Measurements from ENCODE around the gene CAMSAP3.

Gene CAMSAP3

GRCh38 chr19:7644550-7644877 lies 48.9 kb downstream of the CAMSAP3 start:
- DNase-seq (ENCODE audit: low read depth in 2 of 2, low spot score in 1 of 2): no peak

- DNase-seq (ENCODE audit: low read depth in 2 of 2, low spot score in 1 of 2): no peak
These were observed 49.5 kb downstream of the CAMSAP3 start for GRCh38 chr19:7645163-7645562.

- DNase-seq (ENCODE audit: low read depth in 2 of 2, low spot score in 1 of 2): no peak
These were observed 50.2 kb downstream of the CAMSAP3 start for GRCh38 chr19:7645656-7646425.

- no peak for DNase-seq (ENCODE audit: low read depth in 2 of 2, low spot score in 1 of 2)
These were observed 50.7 kb downstream of the CAMSAP3 start for GRCh38 chr19:7646426-7646700.

- DNase-seq (ENCODE audit: low read depth in 2 of 2, low spot score in 1 of 2): no peak
These were observed 51.5 kb downstream of the CAMSAP3 start for GRCh38 chr19:7647156-7647555.

GRCh38 chr19:7648265-7649014 lies 52.8 kb downstream of the CAMSAP3 start:
- DNase-seq (ENCODE audit: low read depth in 2 of 2, low spot score in 1 of 2): no peak

GRCh38 chr19:7650148-7650547 lies 54.5 kb downstream of the CAMSAP3 start:
- no peak for DNase-seq (ENCODE audit: low read depth in 2 of 2, low spot score in 1 of 2)

GRCh38 chr19:7652061-7652641 lies 56.5 kb downstream of the CAMSAP3 start:
- peak; percentile 71 to 77 for DNase-seq (ENCODE audit: low read depth in 2 of 2, low spot score in 1 of 2)

GRCh38 chr19:7654401-7654800 lies 58.7 kb downstream of the CAMSAP3 start:
- DNase-seq (ENCODE audit: low read depth in 2 of 2, low spot score in 1 of 2): no peak

GRCh38 chr19:7655581-7655980 lies 59.9 kb downstream of the CAMSAP3 start:
- DNase-seq (ENCODE audit: low read depth in 2 of 2, low spot score in 1 of 2): no peak

GRCh38 chr19:7657131-7657751 lies 61.6 kb downstream of the CAMSAP3 start:
- no peak for DNase-seq (ENCODE audit: low read depth in 2 of 2, low spot score in 1 of 2)

GRCh38 chr19:7658219-7658686 lies 62.6 kb downstream of the CAMSAP3 start:
- no peak for DNase-seq (ENCODE audit: low read depth in 2 of 2, low spot score in 1 of 2)

- DNase-seq (ENCODE audit: low read depth in 2 of 2, low spot score in 1 of 2): no peak
These were observed 66.3 kb downstream of the CAMSAP3 start for GRCh38 chr19:7661744-7662538.

GRCh38 chr19:7662657-7663056 lies 67.0 kb downstream of the CAMSAP3 start:
- DNase-seq (ENCODE audit: low read depth in 2 of 2, low spot score in 1 of 2): no peak

- DNase-seq (ENCODE audit: low read depth in 2 of 2, low spot score in 1 of 2): no peak
These were observed 68.0 kb downstream of the CAMSAP3 start for GRCh38 chr19:7663706-7664105.

- DNase-seq (ENCODE audit: low read depth in 2 of 2, low spot score in 1 of 2): no peak
These were observed 69.4 kb downstream of the CAMSAP3 start for GRCh38 chr19:7665076-7665475.

All from stimulated activated CD8-positive, alpha-beta memory T cell treated with anti-CD3 and anti-CD28 coated beads, Interleukin-4, amount 100 ng/mL, for 4 hours (primary cell).